ENCODE data around the gene GGT1. TPM values are rescaled to one million over a fixed set of nuclear protein-coding genes. Genes with fewer than 3 reads are reported as not detected.
"Not testable (repeated sequence)": the region's sequence is repeated elsewhere in the genome, so short reads cannot be mapped to it uniquely, and the experiment has no call there.

Gene GGT1
- total RNA-seq, 1 donor from 2014 or later: 1.8 TPM

GRCh38 chr22:24592851-24593558 is 10.0 kb upstream of the GGT1 start, which contains the start of gene LRRC75B:
Gene LRRC75B (minus strand): TSS chr22:24593073. CDS start chr22:24593039, 34 bp downstream.
- no peak for TF ChIP-seq CTCF (IDR thresholded peaks at IDR 0.05)
- DNase-seq (ENCODE audit: low spot score): no peak
- Mint-ChIP-seq H3K9me3 (ENCODE audit: low read depth) (no peaks in the 10 kb centered on the region), H3K4me1 (ENCODE audit: low read depth) (peaks cover 9% of the 10 kb centered on the region), H3K27me3 (ENCODE audit: low read depth) (no peaks in the 10 kb centered on the region), H3K4me3 (ENCODE audit: unreplicated experiment) (peak within 1 kb of the TSS; percentile 80), H3K36me3 (ENCODE audit: low read depth) (no peaks in the 10 kb centered on the region), H3K27ac (ENCODE audit: unreplicated experiment) (peak within 1 kb of the TSS; percentile 76)

GRCh38 chr22:24593559-24593835 is 9.5 kb upstream of the GGT1 start:
- H3K4me1 Mint-ChIP-seq (ENCODE audit: low read depth); H3K27me3 Mint-ChIP-seq (ENCODE audit: low read depth); DNase-seq (ENCODE audit: low spot score); H3K36me3 Mint-ChIP-seq (ENCODE audit: low read depth); H3K9me3 Mint-ChIP-seq (ENCODE audit: low read depth): not testable (repeated sequence)
- H3K27ac Mint-ChIP-seq (ENCODE audit: unreplicated experiment): peak overlapping the region; percentile 76
- peak overlapping the region; percentile 72 for H3K4me3 Mint-ChIP-seq (ENCODE audit: unreplicated experiment)

GRCh38 chr22:24593836-24594568 is 9.0 kb upstream of the GGT1 start:
- Mint-ChIP-seq H3K27ac (ENCODE audit: unreplicated experiment) (no peak overlapping the region), H3K36me3 (ENCODE audit: low read depth) (no peaks in the 10 kb centered on the region), H3K9me3 (ENCODE audit: low read depth) (no peaks in the 10 kb centered on the region), H3K27me3 (ENCODE audit: low read depth) (no peaks in the 10 kb centered on the region), H3K4me1 (ENCODE audit: low read depth) (peaks cover 9% of the 10 kb centered on the region), H3K4me3 (ENCODE audit: unreplicated experiment) (peak overlapping the region; percentile 72)
- DNase-seq (ENCODE audit: low spot score): no peak
- no peak for TF ChIP-seq CTCF (IDR thresholded peaks at IDR 0.05)

- peaks cover 9% of the 10 kb centered on the region for H3K4me1 Mint-ChIP-seq (ENCODE audit: low read depth)
- no peaks in the 10 kb centered on the region for H3K27me3 Mint-ChIP-seq (ENCODE audit: low read depth)
- no peak for DNase-seq (ENCODE audit: low spot score)
- no peaks in the 10 kb centered on the region for H3K9me3 Mint-ChIP-seq (ENCODE audit: low read depth)
- no peak for TF ChIP-seq CTCF (IDR thresholded peaks at IDR 0.05)
- no peak overlapping the region for H3K4me3 Mint-ChIP-seq (ENCODE audit: unreplicated experiment)
- no peaks in the 10 kb centered on the region for H3K36me3 Mint-ChIP-seq (ENCODE audit: low read depth)
- H3K27ac Mint-ChIP-seq (ENCODE audit: unreplicated experiment): no peak overlapping the region
Observed at GRCh38 chr22:24594569-24595120, 8.3 kb upstream of the GGT1 start.

GRCh38 chr22:24595228-24595627 is 7.8 kb upstream of the GGT1 start:
- no peak for DNase-seq (ENCODE audit: low spot score)
- H3K9me3 Mint-ChIP-seq (ENCODE audit: low read depth): no peaks in the 10 kb centered on the region
- peaks cover 9% of the 10 kb centered on the region for H3K4me1 Mint-ChIP-seq (ENCODE audit: low read depth)
- TF ChIP-seq CTCF (IDR thresholded peaks at IDR 0.05): no peak
- H3K27ac Mint-ChIP-seq (ENCODE audit: unreplicated experiment): no peak overlapping the region
- H3K27me3 Mint-ChIP-seq (ENCODE audit: low read depth): no peaks in the 10 kb centered on the region
- H3K36me3 Mint-ChIP-seq (ENCODE audit: low read depth): no peaks in the 10 kb centered on the region
- no peak overlapping the region for H3K4me3 Mint-ChIP-seq (ENCODE audit: unreplicated experiment)
